Ascending aorta (tissue), 2 donors: Measurements from ENCODE around the gene CCL7. TPM values are rescaled to one million over a fixed set of nuclear protein-coding genes. Genes with fewer than 3 reads are reported as not detected.

Source experiments
- DNase-seq, 2 donors: peaks; one replicate each; pipeline ENCODE4 v3.0.0-alpha.2; 2019; ENCODE audit warnings: low spot score in 2 of 2
- H3K27ac ChIP-seq, 2 donors: fragments of 200-600 bp; sonication (generic); one replicate each; pipeline ENCODE4 v1.5.1; 2016 to 2017; ENCODE audit warnings: mild to moderate bottlenecking in 1 of 2
- H3K27me3 ChIP-seq: fragments of 200-600 bp; sonication (generic); one replicate; pipeline ENCODE4 v1.5.1; 2017
- H3K36me3 ChIP-seq, 2 donors: fragments of 200-600 bp; sonication (generic); one replicate each; pipeline ENCODE4 v1.5.1; 2016
- H3K4me1 ChIP-seq, 2 donors: fragments of 200-600 bp; sonication (generic); one replicate each; pipeline ENCODE4 v1.5.1; 2016 to 2017; ENCODE audit warnings: mild to moderate bottlenecking in 1 of 2
- H3K4me3 ChIP-seq, 2 donors: fragments of 200-600 bp; sonication (generic); one replicate each; pipeline ENCODE4 v1.5.1; 2016 to 2017; ENCODE audit warnings: mild to moderate bottlenecking in 1 of 2
- H3K9me3 ChIP-seq, 2 donors: fragments of 200-600 bp; sonication (generic); one replicate each; pipeline ENCODE4 v1.5.1; 2016
- CTCF ChIP-seq, 3 experiments: fragments of 200-600 bp in 2 of 3; fragments of 450-650 bp in 1 of 3; sonication (generic) in 2 of 3; IDR thresholded peaks; one replicate each; pipeline ENCODE4 v1.5.1; 2016 to 2019; ENCODE audit warnings: antibody characterized with exemption in 3 of 3, mild to moderate bottlenecking in 1 of 3, moderate library complexity in 1 of 3
- intact Hi-C: fragments of 100-400 bp; cut with DNase I; formaldehyde crosslinking; loops from one replicate; pipeline ENCODE4 v1.15.1; 2023
- total RNA-seq: library from RNA; depleted of rRNA; stranded (reverse); fragments of >200 nt; gene quantifications from one replicate; pipeline ENCODE4 v1.1.0, GENCODE V29; 2016

Gene CCL7
- total RNA-seq, 1 donor from 2014 or later: not detected

- Histone ChIP-seq H3K4me3 (no peak overlapping the region), H3K27me3 (no peaks in the 10 kb centered on the region), H3K27ac (peak overlapping the region; percentile 52 to 53), H3K9me3 (no peaks in the 10 kb centered on the region), H3K36me3 (no peaks in the 10 kb centered on the region), H3K4me1 (peaks cover 4 to 14% of the 10 kb centered on the region in 2 donors)
- DNase-seq: no peak
- intact Hi-C loops: loop anchor here (5.0 kb wide), 1 partner anchor 40 kb away; no protein-coding TSS in a partner anchor
- no peak for TF ChIP-seq CTCF (IDR thresholded peaks at IDR 0.05)
Measured at GRCh38 chr17:34242587-34243363, 27.2 kb upstream of the CCL7 start.

GRCh38 chr17:34243364-34244320 is 26.4 kb upstream of the CCL7 start:
- DNase-seq: no peak
- no peak for TF ChIP-seq CTCF (IDR thresholded peaks at IDR 0.05)
- Histone ChIP-seq H3K36me3 (no peaks in the 10 kb centered on the region), H3K9me3 (no peaks in the 10 kb centered on the region), H3K4me1 (peaks cover 10 to 17% of the 10 kb centered on the region in 2 donors), H3K4me3 (no peak overlapping the region), H3K27me3 (no peaks in the 10 kb centered on the region), H3K27ac (peak overlapping the region; percentile 52 to 53)
- intact Hi-C loops: loop anchor here (5.0 kb wide), 1 partner anchor 41 kb away; no protein-coding TSS in a partner anchor

DNA sequence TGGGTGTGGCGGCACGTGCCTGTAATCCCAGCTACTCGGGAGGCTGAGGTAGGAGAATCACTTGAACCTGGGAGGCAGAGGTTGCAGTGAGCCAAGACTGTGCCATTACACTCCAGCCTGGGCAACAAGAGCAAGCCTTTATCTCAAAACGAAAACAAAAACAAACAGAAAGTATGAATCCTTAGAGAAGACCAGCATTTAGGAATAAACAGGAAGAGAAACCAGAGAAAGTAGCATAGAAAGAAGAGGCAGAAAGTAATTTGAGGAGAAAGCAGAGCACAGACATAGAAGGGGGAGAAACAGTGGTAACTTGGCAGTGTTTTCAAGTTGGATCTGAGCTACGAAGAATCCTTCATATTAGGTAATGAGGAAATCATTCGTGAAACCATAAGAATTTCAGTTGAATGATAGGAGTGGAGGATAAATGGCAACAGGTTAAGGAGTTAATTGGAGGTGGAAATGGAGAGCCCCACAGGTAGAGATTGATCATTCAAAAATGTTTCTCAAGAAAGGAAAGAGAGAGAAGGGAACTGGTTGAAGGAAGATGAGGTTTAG is 24.6 kb upstream of the CCL7 start:
- no peaks in the 10 kb centered on the region for H3K27me3 ChIP-seq
- no peak for TF ChIP-seq CTCF (IDR thresholded peaks at IDR 0.05)
- peaks cover 16 to 33% of the 10 kb centered on the region in 2 donors for H3K4me1 ChIP-seq
- no peaks in the 10 kb centered on the region for H3K9me3 ChIP-seq
- H3K4me3 ChIP-seq: no peak overlapping the region
- no peak overlapping the region for H3K27ac ChIP-seq
- H3K36me3 ChIP-seq: no peaks in the 10 kb centered on the region
- intact Hi-C loops: loop anchor here (5.0 kb wide), 1 partner anchor 62 kb away; no protein-coding TSS in a partner anchor
- DNase-seq: no peak

- Histone ChIP-seq H3K4me3 (no peak overlapping the region), H3K4me1 (peaks cover 25 to 40% of the 10 kb centered on the region in 2 donors), H3K36me3 (no peaks in the 10 kb centered on the region), H3K27me3 (no peaks in the 10 kb centered on the region), H3K27ac (peak overlapping the region; percentile 18 to 35), H3K9me3 (no peaks in the 10 kb centered on the region)
- no peak for DNase-seq
- no peak for TF ChIP-seq CTCF (IDR thresholded peaks at IDR 0.05)
- intact Hi-C loops: loop anchor here (5.0 kb wide), 1 partner anchor 61 kb away; no protein-coding TSS in a partner anchor
Measured at GRCh38 chr17:34246446-34246845, 23.6 kb upstream of the CCL7 start.

GRCh38 chr17:34246881-34247280 is 23.1 kb upstream of the CCL7 start:
- intact Hi-C loops: loop anchor here (5.0 kb wide), 1 partner anchor 60 kb away; no protein-coding TSS in a partner anchor
- Histone ChIP-seq H3K9me3 (no peaks in the 10 kb centered on the region), H3K27me3 (no peaks in the 10 kb centered on the region), H3K4me1 (peaks cover 29 to 45% of the 10 kb centered on the region in 2 donors), H3K27ac (peak overlapping the region; percentile 18 to 35), H3K36me3 (no peaks in the 10 kb centered on the region), H3K4me3 (no peak overlapping the region)
- no peak for DNase-seq
- no peak for TF ChIP-seq CTCF (IDR thresholded peaks at IDR 0.05)
